ENCODE measurements around the gene VEZT.
"Not testable (repeated sequence)": the region's sequence is repeated elsewhere in the genome, so short reads cannot be mapped to it uniquely, and the experiment has no call there.

Gene VEZT

DNA sequence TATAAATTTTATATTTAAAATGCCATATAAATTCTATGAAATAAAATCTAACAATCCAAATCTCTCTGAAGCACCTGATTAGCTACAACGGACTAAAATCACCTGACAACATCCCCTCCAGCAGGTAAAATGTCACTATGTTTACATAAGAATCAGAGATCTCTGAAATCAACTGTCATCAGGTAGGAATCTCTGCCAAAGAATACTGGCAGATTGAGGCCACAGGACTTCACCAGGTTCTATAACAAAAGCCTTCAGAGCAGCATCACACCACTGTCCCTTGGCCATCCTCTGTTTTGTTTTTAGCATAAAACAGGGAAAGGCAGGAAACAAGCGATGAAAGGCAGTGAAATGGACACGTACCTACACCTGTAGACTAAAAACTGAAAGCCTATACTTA, 22.5 kb upstream of the VEZT start:
- no peaks in the 10 kb centered on the region for H3K9me3 ChIP-seq
- H3K27me3 ChIP-seq, result no peaks in the 10 kb centered on the region
- TF ChIP-seq CTCF (IDR thresholded peaks at IDR 0.05), result no peak
- no peak overlapping the region for H3K4me3 ChIP-seq
- intact Hi-C loops (cut with DNase I; ENCODE audit: low total_unique reads), result no loop called here
- no peaks in the 10 kb centered on the region for H3K4me1 ChIP-seq
- no peak overlapping the region for H3K27ac ChIP-seq
- DNase-seq, result no peak
- H3K36me3 ChIP-seq, result no peaks in the 10 kb centered on the region

GRCh38 chr12:95196875-95197569, 20.6 kb upstream of the VEZT start:
- H3K27ac ChIP-seq; intact Hi-C loops (cut with DNase I; ENCODE audit: low total_unique reads); DNase-seq; H3K4me1 ChIP-seq; H3K36me3 ChIP-seq; H3K4me3 ChIP-seq; H3K27me3 ChIP-seq; H3K9me3 ChIP-seq: not testable (repeated sequence)

- no peak for DNase-seq
- Histone ChIP-seq H3K36me3 (no peaks in the 10 kb centered on the region), H3K27me3 (no peaks in the 10 kb centered on the region), H3K4me3 (no peak overlapping the region), H3K27ac (no peak overlapping the region), H3K4me1 (peaks cover 0 to 2% (median under 1%) of the 10 kb centered on the region in 4 donors), H3K9me3 (no peaks in the 10 kb centered on the region)
- TF ChIP-seq CTCF (IDR thresholded peaks at IDR 0.05), result no peak
- intact Hi-C loops (cut with DNase I; ENCODE audit: low total_unique reads), result no loop called here
These were observed 20.0 kb upstream of the VEZT start for GRCh38 chr12:95197636-95198035.

GRCh38 chr12:95198914-95199313, 18.7 kb upstream of the VEZT start:
- H3K9me3 ChIP-seq, result no peaks in the 10 kb centered on the region
- H3K4me1 ChIP-seq, result peaks cover 0 to 13% (median 4%) of the 10 kb centered on the region in 4 donors
- H3K27ac ChIP-seq, result no peak overlapping the region
- no peak for TF ChIP-seq CTCF (IDR thresholded peaks at IDR 0.05)
- intact Hi-C loops (cut with DNase I; ENCODE audit: low total_unique reads), result no loop called here
- no peaks in the 10 kb centered on the region for H3K27me3 ChIP-seq
- H3K4me3 ChIP-seq, result no peak overlapping the region
- no peak for DNase-seq
- H3K36me3 ChIP-seq, result no peaks in the 10 kb centered on the region

- Histone ChIP-seq H3K27ac (no peak overlapping the region), H3K4me3 (no peak overlapping the region), H3K4me1 (peaks cover 0 to 26% (median 9%) of the 10 kb centered on the region in 4 donors), H3K27me3 (no peaks in the 10 kb centered on the region), H3K36me3 (no peaks in the 10 kb centered on the region), H3K9me3 (no peaks in the 10 kb centered on the region)
- intact Hi-C loops (cut with DNase I; ENCODE audit: low total_unique reads), result no loop called here
- DNase-seq, result no peak
- TF ChIP-seq CTCF (IDR thresholded peaks at IDR 0.05), result no peak
These were observed 17.3 kb upstream of the VEZT start for GRCh38 chr12:95200128-95200894.

- peaks cover 0 to 34% (median 12%) of the 10 kb centered on the region in 4 donors for H3K4me1 ChIP-seq
- H3K4me3 ChIP-seq, result no peak overlapping the region
- no peak for TF ChIP-seq CTCF (IDR thresholded peaks at IDR 0.05)
- H3K27me3 ChIP-seq, result no peaks in the 10 kb centered on the region
- DNase-seq, result no peak
- no peak overlapping the region for H3K27ac ChIP-seq
- no peaks in the 10 kb centered on the region for H3K9me3 ChIP-seq
- H3K36me3 ChIP-seq, result no peaks in the 10 kb centered on the region
- intact Hi-C loops (cut with DNase I; ENCODE audit: low total_unique reads), result no loop called here
These were observed 16.4 kb upstream of the VEZT start for GRCh38 chr12:95201056-95201670.

All from tibial artery (tissue), 4 donors.